HCT116 (cell line): ENCODE results near the gene LAIR1. TPM values are rescaled to one million over a fixed set of nuclear protein-coding genes. Genes with fewer than 3 reads are reported as not detected.

Source experiments
- ATAC-seq: fragments of 200-7000 bp; cut with Tn5 transposase; 2 replicates; pipeline ENCODE4 v1.9.1; 2020; ENCODE audit warnings: mild to moderate bottlenecking, moderate library complexity
- BruUV-seq: library from RNA; stranded (reverse); fragments of 400-500 nt; replicated peaks from 2 replicates; lab custom pipeline; 2021; lab: Mats Ljungman, UMichigan
- CTCF ChIA-PET: fragments of 300-600 bp; sonication (Branson Sonifier 250); formaldehyde crosslinking; loops from one replicate; lab custom pipeline; 2021; ENCODE audit warnings: antibody characterized with exemption; lab: Charles Lee
- POLR2A ChIA-PET: fragments of 300-600, 350-600 bp; sonication (Branson Sonifier 250); formaldehyde crosslinking; loops from one replicate; lab custom pipeline; 2021; ENCODE audit warnings: antibody characterized with exemption; lab: Charles Lee
- RAD21 ChIA-PET, 2 experiments: fragments of 300-600 bp; sonication (Branson Sonifier 250); formaldehyde crosslinking; loops; one replicate each; lab custom pipeline; 2023; ENCODE audit warnings: low total read pairs in 2 of 2; ENCODE audit not compliant: uncharacterized antibody in 2 of 2, unreplicated experiment in 2 of 2, low non-redundant PET in 1 of 2; lab: Charles Lee
- DNase-seq: peaks from one replicate; pipeline ENCODE4 v3.0.0-alpha.2; 2010; ENCODE audit warnings: low read depth, low spot score
- H2AFZ ChIP-seq: fragments of 200-600 bp; shearing (Covaris generic), sonication (generic); 2 replicates; pipeline ENCODE4 v1.6.1; 2017; ENCODE audit warnings: low read depth, mixed run types, mixed read lengths, antibody characterized with exemption, low read length; ENCODE audit not compliant: poor library complexity, severe bottlenecking
- H3K27ac ChIP-seq: 2 replicates; pipeline ENCODE4 v1.5.1; 2012; ENCODE audit warnings: low read depth, low read length
- H3K27me3 ChIP-seq: fragments of 200-600 bp; sonication (generic); 2 replicates; pipeline ENCODE4 v1.6.1; 2016; ENCODE audit warnings: mixed run types, low read length, mixed read lengths; ENCODE audit not compliant: insufficient read depth
- H3K36me3 ChIP-seq, 2 experiments: fragments of 200-500 bp in 1 of 2; fragments of 200-600 bp in 1 of 2; sonication (Bioruptor generic) in 1 of 2; sonication (generic) in 1 of 2; 2 replicates each; pipeline versions ENCODE4 v1.5.1 to v1.6.1; 2014 to 2016; ENCODE audit warnings: low read length in 2 of 2, inconsistent platforms in 1 of 2, mixed read lengths in 1 of 2, mixed run types in 1 of 2; ENCODE audit not compliant: insufficient read depth in 2 of 2, control insufficient read depth in 1 of 2
- H3K4me1 ChIP-seq, 2 experiments: fragments of 200-600 bp in 1 of 2; sonication (generic) in 1 of 2; 2 replicates each; pipeline versions ENCODE4 v1.5.1 to v1.6.1; 2012 to 2017; ENCODE audit warnings: low read length in 2 of 2, inconsistent platforms in 1 of 2, mild to moderate bottlenecking in 1 of 2, mixed read lengths in 1 of 2, mixed run types in 1 of 2, moderate library complexity in 1 of 2; ENCODE audit not compliant: insufficient read depth in 2 of 2, control insufficient read depth in 1 of 2
- H3K4me2 ChIP-seq: fragments of 200-600 bp; sonication (generic); 2 replicates; pipeline ENCODE4 v1.6.1; 2017; ENCODE audit warnings: mixed run types, low read length, mixed read lengths
- H3K4me3 ChIP-seq, 2 experiments: fragments of 200-600 bp in 1 of 2; sonication (generic) in 1 of 2; replicated peaks in 1 of 2; 2 replicates each; pipeline ENCODE4 v1.5.1; 2011 to 2016; ENCODE audit warnings: low read length in 2 of 2, control low read depth in 1 of 2, low read depth in 1 of 2, mild to moderate bottlenecking in 1 of 2, mixed read lengths in 1 of 2, mixed run types in 1 of 2
- H3K79me2 ChIP-seq: fragments of 200-600 bp; sonication (generic); 2 replicates; pipeline ENCODE4 v1.6.1; 2017; ENCODE audit warnings: mild to moderate bottlenecking, mixed run types, low read length, moderate library complexity, mixed read lengths; ENCODE audit not compliant: insufficient read depth
- H3K9ac ChIP-seq: fragments of 200-600 bp; sonication (generic); 2 replicates; pipeline ENCODE4 v1.6.1; 2016; ENCODE audit warnings: low read length, mixed read lengths
- H3K9me2 ChIP-seq: fragments of 200-600 bp; sonication (generic), shearing (Covaris generic); 2 replicates; pipeline ENCODE4 v1.6.1; 2017; ENCODE audit warnings: mixed run types, mild to moderate bottlenecking, moderate library complexity; ENCODE audit not compliant: insufficient read depth
- H3K9me3 ChIP-seq, 2 experiments: fragments of 200-500 bp in 1 of 2; fragments of 200-600 bp in 1 of 2; sonication (Bioruptor generic) in 1 of 2; sonication (generic) in 1 of 2; 2 replicates each; pipeline ENCODE4 v1.6.1; 2014 to 2017; ENCODE audit warnings: low read length in 2 of 2, mixed read lengths in 2 of 2, inconsistent platforms in 1 of 2, low read depth in 1 of 2, mild to moderate bottlenecking in 1 of 2, mixed run types in 1 of 2, moderate library complexity in 1 of 2; ENCODE audit not compliant: control insufficient read depth in 1 of 2, insufficient read depth in 1 of 2
- H4K20me1 ChIP-seq: fragments of 200-600 bp; sonication (generic), shearing (Covaris generic); 2 replicates; pipeline ENCODE4 v1.6.1; 2017; ENCODE audit warnings: mixed run types, mild to moderate bottlenecking, moderate library complexity; ENCODE audit not compliant: insufficient read depth
- EGR1 ChIP-seq: IDR thresholded peaks from 2 replicates; pipeline ENCODE4 v1.6.1; 2012; ENCODE audit warnings: low read depth
- EZH2 ChIP-seq: fragments of 200-600 bp; sonication (generic); IDR thresholded peaks from 2 replicates; pipeline ENCODE4 v1.6.1; 2017; ENCODE audit warnings: antibody characterized with exemption, mixed run types
- SIN3A ChIP-seq: IDR thresholded peaks from 2 replicates; pipeline ENCODE4 v1.6.1; 2012; ENCODE audit warnings: low read depth
- SP1 ChIP-seq: IDR thresholded peaks from 2 replicates; pipeline ENCODE4 v1.6.1; 2012; ENCODE audit warnings: low read depth
- SRF ChIP-seq: IDR thresholded peaks from 2 replicates; pipeline ENCODE4 v1.6.1; 2012; ENCODE audit warnings: low read depth
- ZFX ChIP-seq: fragments of 450-650 bp; IDR thresholded peaks from 2 replicates; pipeline ENCODE4 v1.6.1; 2017
- ZNF274 ChIP-seq: fragments of 200-500 bp; sonication (Bioruptor generic); IDR thresholded peaks from 2 replicates; pipeline ENCODE4 v1.6.1; 2014; ENCODE audit warnings: mild to moderate bottlenecking, low read depth, low read length, inconsistent platforms
- intact Hi-C: fragments of 100-400 bp; cut with micrococcal nuclease; formaldehyde crosslinking; loops from 2 replicates; pipeline ENCODE4 v1.10.0; 2022
- total RNA-seq: library from RNA; stranded (reverse); gene quantifications from one replicate; pipeline ENCODE4 v1.2.1, GENCODE V29; 2021; ENCODE audit not compliant: unreplicated experiment
- TF ChIP-seq, protein P1 (sequence below): IDR thresholded peaks from 2 replicates; pipeline ENCODE4 v1.6.1; 2011; ENCODE audit warnings: mild to moderate bottlenecking, low read length, moderate library complexity; ENCODE audit not compliant: insufficient replicate concordance; ENCODE audit errors: extremely low read depth

Gene LAIR1
- total RNA-seq, 1 experiment from 2014 or later, result 0.89 TPM

DNA sequence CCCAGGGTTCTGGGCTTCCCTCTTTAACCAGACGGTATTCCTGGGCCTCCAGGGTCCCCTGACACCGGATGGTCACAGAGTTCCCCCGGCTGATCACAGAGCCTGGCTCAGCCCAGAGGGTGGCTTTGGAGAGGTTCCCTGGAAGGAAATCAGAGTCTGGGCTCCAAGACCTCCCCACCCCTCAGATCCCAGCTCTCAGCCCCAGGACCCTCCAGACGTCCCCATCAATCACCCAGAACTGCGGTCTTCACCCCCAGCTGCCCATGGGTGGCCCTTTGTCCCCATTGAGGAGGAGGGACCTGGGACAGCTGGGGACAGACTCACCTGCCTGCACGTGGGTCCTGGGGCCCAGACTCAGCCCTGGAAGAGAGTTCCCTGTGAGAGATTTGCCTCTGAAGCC lies 52.7 kb downstream of the LAIR1 start:
- no peaks in the 10 kb centered on the region for H3K79me2 ChIP-seq
- CTCF ChIA-PET, result no interaction called here
- RAD21 ChIA-PET, result no interaction called here
- TF ChIP-seq SP1 (no peak), SIN3A (no peak)
- intact Hi-C loops, result no loop called here
- no peak overlapping the region for H3K27ac ChIP-seq
- H3K4me3 ChIP-seq, result no peak overlapping the region
- no peaks in the 10 kb centered on the region for H3K4me1 ChIP-seq
- no peaks in the 10 kb centered on the region for H3K9me2 ChIP-seq
- no peaks in the 10 kb centered on the region for H3K36me3 ChIP-seq
- POLR2A ChIA-PET, result no interaction called here
- H3K4me2 ChIP-seq, result no peak overlapping the region
- no peak overlapping the region for H2AFZ ChIP-seq
- ATAC-seq (no peak), DNase-seq (no peak)
- H3K9me3 ChIP-seq, result no peaks in the 10 kb centered on the region
- H3K27me3 ChIP-seq, result no peaks in the 10 kb centered on the region
- no peaks in the 10 kb centered on the region for H4K20me1 ChIP-seq
- BruUV-seq, result no TSS peak
- no peak overlapping the region for H3K9ac ChIP-seq

DNA sequence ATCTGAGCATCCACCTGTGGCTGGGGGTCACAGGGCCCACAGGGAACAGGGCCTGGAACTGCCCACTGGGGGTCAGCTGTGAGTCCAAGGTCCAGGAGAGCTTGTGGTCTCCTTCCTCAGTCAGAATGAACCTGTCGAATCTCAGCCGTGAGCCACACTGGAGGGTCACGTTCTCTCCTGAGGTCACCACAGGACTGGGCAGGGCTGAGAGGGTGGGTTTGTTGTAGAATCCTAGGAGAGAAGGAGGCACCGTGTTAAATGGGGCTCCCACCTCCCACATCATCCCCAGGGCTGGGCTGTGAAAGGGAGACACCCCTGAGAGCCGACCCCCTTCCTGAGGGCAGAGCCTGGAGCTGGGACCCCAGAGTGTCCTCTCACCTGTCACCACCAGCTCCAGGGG lies 53.2 kb downstream of the LAIR1 start:
- no peaks in the 10 kb centered on the region for H3K36me3 ChIP-seq
- H3K27me3 ChIP-seq, result no peaks in the 10 kb centered on the region
- no TSS peak for BruUV-seq
- ChIA-PET CTCF (no interaction called here), RAD21 (no interaction called here), POLR2A (no interaction called here)
- H3K27ac ChIP-seq, result no peak overlapping the region
- intact Hi-C loops, result no loop called here
- no peak overlapping the region for H2AFZ ChIP-seq
- DNase-seq, result no peak
- H3K79me2 ChIP-seq, result no peaks in the 10 kb centered on the region
- H3K9me3 ChIP-seq, result no peaks in the 10 kb centered on the region
- H3K9me2 ChIP-seq, result no peaks in the 10 kb centered on the region
- no peak overlapping the region for H3K9ac ChIP-seq
- H3K4me1 ChIP-seq, result no peaks in the 10 kb centered on the region
- no peak overlapping the region for H3K4me3 ChIP-seq
- H3K4me2 ChIP-seq, result no peak overlapping the region
- ATAC-seq, result no peak
- H4K20me1 ChIP-seq, result no peaks in the 10 kb centered on the region
- TF ChIP-seq ZFX (no peak), ZNF274 (no peak), EZH2 (no peak), SRF (no peak), EGR1 (no peak)
- TF ChIP-seq, protein P1, sequence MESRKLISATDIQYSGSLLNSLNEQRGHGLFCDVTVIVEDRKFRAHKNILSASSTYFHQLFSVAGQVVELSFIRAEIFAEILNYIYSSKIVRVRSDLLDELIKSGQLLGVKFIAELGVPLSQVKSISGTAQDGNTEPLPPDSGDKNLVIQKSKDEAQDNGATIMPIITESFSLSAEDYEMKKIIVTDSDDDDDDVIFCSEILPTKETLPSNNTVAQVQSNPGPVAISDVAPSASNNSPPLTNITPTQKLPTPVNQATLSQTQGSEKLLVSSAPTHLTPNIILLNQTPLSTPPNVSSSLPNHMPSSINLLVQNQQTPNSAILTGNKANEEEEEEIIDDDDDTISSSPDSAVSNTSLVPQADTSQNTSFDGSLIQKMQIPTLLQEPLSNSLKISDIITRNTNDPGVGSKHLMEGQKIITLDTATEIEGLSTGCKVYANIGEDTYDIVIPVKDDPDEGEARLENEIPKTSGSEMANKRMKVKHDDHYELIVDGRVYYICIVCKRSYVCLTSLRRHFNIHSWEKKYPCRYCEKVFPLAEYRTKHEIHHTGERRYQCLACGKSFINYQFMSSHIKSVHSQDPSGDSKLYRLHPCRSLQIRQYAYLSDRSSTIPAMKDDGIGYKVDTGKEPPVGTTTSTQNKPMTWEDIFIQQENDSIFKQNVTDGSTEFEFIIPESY, result no peak
